ENCODE results near the gene KRT10.

DNA sequence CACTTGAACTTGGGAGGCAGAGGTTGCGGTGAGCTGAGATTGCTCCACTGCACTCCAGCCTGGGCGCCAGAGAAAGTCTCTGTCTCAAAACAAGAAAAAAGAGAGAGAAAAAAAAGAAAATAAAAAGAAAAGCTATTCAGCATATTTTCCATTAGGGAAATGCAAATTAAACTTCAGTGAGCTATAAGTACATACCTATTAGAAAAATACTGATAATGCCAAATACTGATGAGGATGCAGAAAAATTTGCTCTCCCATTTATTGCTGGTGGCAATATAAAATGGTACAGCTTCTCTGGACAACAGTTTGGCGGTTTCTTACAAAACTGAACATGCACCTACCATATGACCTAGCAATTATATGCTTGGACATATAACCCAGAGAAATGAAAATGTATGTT lies 9.8 kb downstream of the KRT10 start:
- TF ChIP-seq, protein P1, sequence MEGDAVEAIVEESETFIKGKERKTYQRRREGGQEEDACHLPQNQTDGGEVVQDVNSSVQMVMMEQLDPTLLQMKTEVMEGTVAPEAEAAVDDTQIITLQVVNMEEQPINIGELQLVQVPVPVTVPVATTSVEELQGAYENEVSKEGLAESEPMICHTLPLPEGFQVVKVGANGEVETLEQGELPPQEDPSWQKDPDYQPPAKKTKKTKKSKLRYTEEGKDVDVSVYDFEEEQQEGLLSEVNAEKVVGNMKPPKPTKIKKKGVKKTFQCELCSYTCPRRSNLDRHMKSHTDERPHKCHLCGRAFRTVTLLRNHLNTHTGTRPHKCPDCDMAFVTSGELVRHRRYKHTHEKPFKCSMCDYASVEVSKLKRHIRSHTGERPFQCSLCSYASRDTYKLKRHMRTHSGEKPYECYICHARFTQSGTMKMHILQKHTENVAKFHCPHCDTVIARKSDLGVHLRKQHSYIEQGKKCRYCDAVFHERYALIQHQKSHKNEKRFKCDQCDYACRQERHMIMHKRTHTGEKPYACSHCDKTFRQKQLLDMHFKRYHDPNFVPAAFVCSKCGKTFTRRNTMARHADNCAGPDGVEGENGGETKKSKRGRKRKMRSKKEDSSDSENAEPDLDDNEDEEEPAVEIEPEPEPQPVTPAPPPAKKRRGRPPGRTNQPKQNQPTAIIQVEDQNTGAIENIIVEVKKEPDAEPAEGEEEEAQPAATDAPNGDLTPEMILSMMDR (IDR thresholded peaks at IDR 0.05), result no peak
- no peak for TF ChIP-seq ZFX (IDR thresholded peaks at IDR 0.05; ENCODE audit: borderline replicate concordance)

Measured in 22Rv1 (cell line).